Uterus (tissue), 4 donors: ENCODE measurements around the gene ANKRD33B. TPM values are rescaled to one million over a fixed set of nuclear protein-coding genes. Genes with fewer than 3 reads are reported as not detected.
A peak's percentile ranks its signal among the peaks of the same experiment; 100 is the strongest.

ENCODE experiments used
- DNase-seq, 2 donors: peaks; one replicate each; pipeline ENCODE4 v3.0.0-alpha.2; 2019 to 2020
- H3K27ac ChIP-seq, 2 donors: fragments of 200-600 bp; sonication (generic); 1 replicate in 1 of 2; 2 replicates in 1 of 2; pipeline ENCODE4 v1.5.1; 2016 to 2018
- H3K27me3 ChIP-seq, 2 donors: fragments of 200-600 bp; sonication (generic); one replicate each; pipeline ENCODE4 v1.5.1; 2018 to 2019; ENCODE audit warnings: control low read depth in 1 of 2
- H3K36me3 ChIP-seq, 2 donors: fragments of 200-600 bp; sonication (generic); one replicate each; pipeline ENCODE4 v1.5.1; 2019; ENCODE audit warnings: control low read depth in 1 of 2
- H3K4me1 ChIP-seq, 2 donors: fragments of 200-600 bp; sonication (generic); one replicate each; pipeline ENCODE4 v1.5.1; 2018 to 2019; ENCODE audit warnings: control low read depth in 1 of 2
- H3K4me3 ChIP-seq, 2 donors: fragments of 200-600 bp; sonication (generic); 1 replicate in 1 of 2; 2 replicates in 1 of 2; pipeline ENCODE4 v1.5.1; 2018 to 2019; ENCODE audit warnings: mild to moderate bottlenecking in 1 of 2
- H3K9me3 ChIP-seq, 2 donors: fragments of 200-600 bp; sonication (generic); one replicate each; pipeline ENCODE4 v1.5.1; 2019; ENCODE audit warnings: control low read depth in 1 of 2
- POLR2A ChIP-seq, 2 donors: fragments of 450-650 bp; IDR thresholded peaks; one replicate each; pipeline ENCODE4 v1.6.1; 2016; ENCODE audit warnings: antibody characterized with exemption in 2 of 2, mild to moderate bottlenecking in 1 of 2, moderate library complexity in 1 of 2
- intact Hi-C: fragments of 100-400 bp; cut with DNase I; formaldehyde crosslinking; loops from one replicate; pipeline ENCODE4 v1.15.1; 2023; ENCODE audit warnings: low total_unique reads
- total RNA-seq, 4 donors: library from RNA; depleted of rRNA in 3 of 4; stranded (reverse); fragments of >200 nt in 3 of 4; gene quantifications; one replicate each; pipeline versions ENCODE4 v1.1.0 to v1.2.4, GENCODE V29; 2014 to 2023
- TF ChIP-seq, protein P1 (sequence below), 4 experiments: fragments of 200-600 bp in 2 of 4; fragments of 450-650 bp in 2 of 4; sonication (generic) in 2 of 4; IDR thresholded peaks; one replicate each; pipeline ENCODE4 v1.5.1; 2016 to 2019; ENCODE audit warnings: antibody characterized with exemption in 4 of 4, mild to moderate bottlenecking in 2 of 4, moderate library complexity in 1 of 4
- donor health status: DM: yes; HTN: yes; CAD: no.

ANKRD33B gene
- total RNA-seq, 4 donors from 2014 or later, result 2.1 to 24.1 (median 7.6) TPM

DNA sequence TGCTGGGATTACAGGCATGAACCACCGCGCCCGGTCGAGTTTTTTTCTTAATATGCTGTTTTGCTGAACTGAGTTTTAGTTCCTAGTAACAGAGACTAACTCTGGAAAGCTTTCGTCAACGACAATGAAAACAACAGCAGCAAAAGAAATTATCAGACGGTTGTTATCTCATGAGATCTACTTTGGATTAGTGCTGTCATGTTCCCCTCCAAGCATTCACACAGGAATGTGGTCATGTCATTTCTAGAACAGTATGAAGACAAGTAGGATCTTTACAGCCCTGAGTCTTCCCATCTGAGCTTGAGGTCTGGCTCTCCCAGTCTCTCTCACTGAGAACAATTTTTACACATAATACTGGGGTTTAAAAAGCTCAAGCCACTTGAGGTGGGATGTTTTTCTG is 4.0 kb upstream of the ANKRD33B start:
- Histone ChIP-seq H3K4me3 (no peak overlapping the region), H3K27ac (no peak overlapping the region), H3K9me3 (no peaks in the 10 kb centered on the region), H3K27me3 (no peaks in the 10 kb centered on the region), H3K4me1 (no peaks in the 10 kb centered on the region), H3K36me3 (no peaks in the 10 kb centered on the region)
- no peak for DNase-seq
- intact Hi-C loops, result no loop called here
- no peak for TF ChIP-seq POLR2A (IDR thresholded peaks at IDR 0.05)

DNA sequence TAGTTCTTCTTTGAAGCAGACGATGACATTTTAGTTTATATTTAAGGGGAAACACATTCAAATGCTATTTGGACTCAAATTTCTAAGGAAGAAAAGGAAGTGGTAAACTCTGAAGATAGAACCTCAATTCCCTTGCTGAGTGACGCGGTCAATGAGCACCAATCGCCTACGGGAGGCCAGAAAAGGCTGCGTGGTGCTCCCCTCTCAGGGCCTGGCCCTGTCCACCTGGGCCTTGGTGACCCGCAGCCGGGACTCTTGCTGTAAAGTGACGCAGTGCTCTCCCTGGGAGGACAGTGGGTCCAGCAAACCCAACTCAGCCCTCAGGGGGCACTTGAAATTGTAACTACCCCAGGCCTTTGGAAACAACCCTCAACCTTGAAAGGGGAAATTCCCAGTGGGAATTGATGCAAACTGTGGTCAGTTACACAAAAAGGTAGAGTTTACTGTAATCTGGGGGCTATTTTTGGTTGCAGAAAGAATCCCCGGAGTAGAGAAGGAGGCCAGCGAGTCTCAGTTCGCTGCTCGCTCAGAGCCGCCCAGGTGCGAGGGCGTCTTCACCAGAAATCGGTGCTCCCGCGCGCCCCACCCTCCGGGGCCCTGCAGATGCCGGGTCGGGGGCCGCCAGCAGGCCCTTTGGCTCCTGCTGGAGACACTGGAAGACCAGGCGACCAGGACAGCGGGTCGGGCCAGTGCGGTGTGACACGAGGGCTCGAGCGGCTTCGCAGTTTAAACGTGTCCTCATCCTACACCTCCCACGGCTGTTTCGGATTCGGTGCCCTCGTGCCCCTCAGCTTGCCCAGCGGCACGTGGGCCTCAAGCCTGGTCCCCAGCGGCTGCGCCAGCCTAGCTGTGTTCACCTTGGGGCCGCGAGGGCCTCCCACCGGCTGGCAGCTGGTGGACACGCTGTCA is 1.4 kb upstream of the ANKRD33B start:
- no peaks in the 10 kb centered on the region for H3K27me3 ChIP-seq
- H3K36me3 ChIP-seq, result no peaks in the 10 kb centered on the region
- intact Hi-C loops, result no loop called here
- H3K27ac ChIP-seq, result peak overlapping the region in 1 of 2 donors; percentile 91
- peak overlapping the region in 1 of 2 donors; percentile 54 for H3K4me3 ChIP-seq
- no peak for DNase-seq
- H3K9me3 ChIP-seq, result no peaks in the 10 kb centered on the region
- H3K4me1 ChIP-seq, result no peaks in the 10 kb centered on the region
- TF ChIP-seq POLR2A (IDR thresholded peaks at IDR 0.05), result no peak
- TF ChIP-seq, protein P1, sequence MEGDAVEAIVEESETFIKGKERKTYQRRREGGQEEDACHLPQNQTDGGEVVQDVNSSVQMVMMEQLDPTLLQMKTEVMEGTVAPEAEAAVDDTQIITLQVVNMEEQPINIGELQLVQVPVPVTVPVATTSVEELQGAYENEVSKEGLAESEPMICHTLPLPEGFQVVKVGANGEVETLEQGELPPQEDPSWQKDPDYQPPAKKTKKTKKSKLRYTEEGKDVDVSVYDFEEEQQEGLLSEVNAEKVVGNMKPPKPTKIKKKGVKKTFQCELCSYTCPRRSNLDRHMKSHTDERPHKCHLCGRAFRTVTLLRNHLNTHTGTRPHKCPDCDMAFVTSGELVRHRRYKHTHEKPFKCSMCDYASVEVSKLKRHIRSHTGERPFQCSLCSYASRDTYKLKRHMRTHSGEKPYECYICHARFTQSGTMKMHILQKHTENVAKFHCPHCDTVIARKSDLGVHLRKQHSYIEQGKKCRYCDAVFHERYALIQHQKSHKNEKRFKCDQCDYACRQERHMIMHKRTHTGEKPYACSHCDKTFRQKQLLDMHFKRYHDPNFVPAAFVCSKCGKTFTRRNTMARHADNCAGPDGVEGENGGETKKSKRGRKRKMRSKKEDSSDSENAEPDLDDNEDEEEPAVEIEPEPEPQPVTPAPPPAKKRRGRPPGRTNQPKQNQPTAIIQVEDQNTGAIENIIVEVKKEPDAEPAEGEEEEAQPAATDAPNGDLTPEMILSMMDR (IDR thresholded peaks at IDR 0.05), result no peak

DNA sequence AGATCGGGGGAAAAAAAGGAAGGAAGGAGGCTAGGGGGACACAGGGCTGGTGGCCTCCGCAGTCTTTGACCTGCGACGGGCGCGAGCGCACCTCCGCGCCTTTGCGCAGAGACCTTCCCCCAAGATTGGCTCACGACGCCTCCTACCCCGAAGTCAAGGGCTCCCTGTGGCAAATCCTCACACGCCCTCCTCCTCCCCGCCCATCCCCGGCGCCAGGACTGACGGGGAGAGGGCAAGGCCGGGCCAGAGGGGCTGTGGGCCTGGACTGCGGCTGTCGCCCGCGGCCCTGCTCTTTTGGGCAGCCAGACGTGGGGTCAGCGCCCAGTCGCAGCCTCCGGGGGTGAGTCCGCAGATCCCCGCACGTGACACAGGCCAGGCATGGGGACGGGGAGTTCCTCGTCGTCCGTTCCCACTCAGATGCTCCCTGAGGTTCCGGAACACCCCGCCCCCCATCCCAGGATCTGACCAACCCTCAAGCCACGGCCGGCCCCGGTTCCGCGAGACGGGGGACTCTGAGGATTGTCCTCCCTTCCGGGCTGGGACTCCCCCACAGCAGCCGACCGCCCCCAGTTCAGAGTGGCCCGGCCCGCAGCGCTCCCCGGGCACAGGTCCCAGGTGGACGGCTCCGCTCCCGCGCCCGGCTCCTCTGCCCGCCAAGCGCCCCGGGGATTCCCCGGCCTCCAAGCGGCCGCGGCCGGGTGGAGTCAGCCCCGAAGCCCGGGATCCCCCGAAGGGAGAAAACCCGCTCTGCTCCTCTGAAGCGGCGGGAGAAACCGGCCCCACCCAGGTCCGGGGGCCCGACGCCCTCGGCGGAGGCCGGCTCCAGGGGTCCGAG is 543 bp upstream of the ANKRD33B start:
- intact Hi-C loops, result no loop called here
- H3K36me3 ChIP-seq, result no peaks in the 10 kb centered on the region
- no peaks in the 10 kb centered on the region for H3K27me3 ChIP-seq
- H3K27ac ChIP-seq, result peak overlapping the region; percentile 88 to 91
- no peaks in the 10 kb centered on the region for H3K9me3 ChIP-seq
- DNase-seq, result peak; percentile 52 to 63
- TF ChIP-seq, protein P1 (IDR thresholded peaks at IDR 0.05), result no peak
- no peak for TF ChIP-seq POLR2A (IDR thresholded peaks at IDR 0.05)
- H3K4me1 ChIP-seq, result no peaks in the 10 kb centered on the region
- H3K4me3 ChIP-seq, result peak overlapping the region; percentile 54 to 66

DNA sequence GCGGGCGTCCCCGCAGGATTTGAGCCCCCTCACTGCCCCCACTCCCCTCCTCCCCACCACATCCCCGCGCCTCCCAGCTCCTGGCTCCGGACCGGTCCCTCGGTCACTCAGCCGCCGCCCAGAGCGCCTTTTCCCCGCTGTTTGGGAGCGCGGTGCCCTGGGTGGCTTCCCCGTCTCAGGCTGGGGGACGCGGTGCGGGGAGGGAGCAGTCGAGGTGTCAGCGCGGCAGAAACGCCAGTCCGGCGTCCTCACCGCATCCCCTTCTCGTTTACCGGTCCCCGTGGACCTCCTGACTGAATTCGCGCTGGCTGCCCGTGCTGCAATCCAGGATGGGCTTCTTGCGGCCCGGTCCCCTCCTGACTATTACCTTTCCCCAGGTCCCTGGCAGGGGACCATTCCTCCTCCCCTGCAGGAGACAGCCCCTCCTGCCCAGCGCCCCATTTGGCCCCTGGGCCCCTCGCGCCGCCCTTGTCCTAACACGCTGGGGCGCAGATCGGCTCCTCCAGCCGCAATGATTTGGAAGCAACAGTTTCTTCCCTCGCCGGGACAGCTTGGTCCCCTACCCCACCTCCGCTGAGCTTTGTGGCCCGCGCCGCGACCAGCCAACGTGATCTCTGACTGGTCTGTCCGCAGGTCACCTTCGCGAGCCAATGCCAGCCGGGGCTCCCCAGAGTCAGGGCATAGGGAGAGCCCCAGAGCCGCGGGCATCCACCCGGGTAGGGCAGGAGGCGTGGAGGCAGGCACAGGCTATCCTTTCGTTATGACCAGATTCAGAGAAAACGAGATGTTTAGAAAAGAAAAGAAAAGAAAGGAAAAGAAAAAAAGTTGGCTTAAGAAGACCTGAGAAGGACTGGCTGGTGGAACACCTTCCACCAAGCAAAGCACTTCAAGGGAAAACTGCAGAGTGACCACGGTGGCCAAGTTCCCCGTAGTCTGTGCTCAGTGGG is 1.2 kb downstream of the ANKRD33B start:
- Histone ChIP-seq H3K27me3 (no peaks in the 10 kb centered on the region), H3K27ac (peak overlapping the region; percentile 88 to 91)
- intact Hi-C loops, result no loop called here

More for the DNA sequence above, 1.2 kb downstream of the ANKRD33B start:
- H3K4me3 ChIP-seq, result peak overlapping the region; percentile 54 to 66
- DNase-seq, result no peak
- H3K36me3 ChIP-seq, result no peaks in the 10 kb centered on the region
- peak in 1 of 2 donors; percentile 16 for TF ChIP-seq POLR2A (IDR thresholded peaks at IDR 0.05)
- TF ChIP-seq, protein P1 (IDR thresholded peaks at IDR 0.05), result no peak
- no peaks in the 10 kb centered on the region for H3K4me1 ChIP-seq
- H3K9me3 ChIP-seq, result no peaks in the 10 kb centered on the region
